DND-41 (cell line): ENCODE results near the gene TGIF1.

Experiments used
- EZH2 ChIP-seq: IDR thresholded peaks from 3 replicates; pipeline ENCODE4 v1.6.1; 2012; ENCODE audit warnings: borderline replicate concordance, low read depth, mild to moderate bottlenecking, moderate library complexity, low read length, inconsistent platforms; ENCODE audit not compliant: severe bottlenecking
- TF ChIP-seq, protein P1 (sequence below): IDR thresholded peaks from 2 replicates; pipeline ENCODE4 v1.5.1; 2012; ENCODE audit warnings: borderline replicate concordance, low read length, moderate library complexity, mild to moderate bottlenecking; ENCODE audit not compliant: poor library complexity, severe bottlenecking; ENCODE audit errors: extremely low read depth

DNA sequence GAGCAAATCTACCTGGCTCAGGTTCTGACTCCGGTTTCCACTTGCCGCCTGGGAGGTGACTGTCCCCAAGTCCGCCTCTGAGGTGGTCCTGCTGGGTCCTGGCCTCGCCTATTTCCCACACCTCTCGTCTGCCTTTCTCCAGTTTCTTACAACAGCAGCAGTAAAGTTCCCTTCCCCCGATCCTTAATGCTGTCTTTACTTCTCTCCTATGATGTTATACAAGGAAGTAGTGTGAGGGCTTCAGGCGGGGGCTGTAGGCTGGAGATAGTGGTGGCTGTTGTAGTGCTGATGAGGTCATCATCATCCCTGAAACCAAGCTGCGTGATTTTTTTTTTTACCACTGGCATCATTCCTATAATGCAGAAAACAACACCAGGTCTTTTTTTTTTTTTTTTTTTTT lies 18.9 kb downstream of the TGIF1 start:
- TF ChIP-seq, protein P1, sequence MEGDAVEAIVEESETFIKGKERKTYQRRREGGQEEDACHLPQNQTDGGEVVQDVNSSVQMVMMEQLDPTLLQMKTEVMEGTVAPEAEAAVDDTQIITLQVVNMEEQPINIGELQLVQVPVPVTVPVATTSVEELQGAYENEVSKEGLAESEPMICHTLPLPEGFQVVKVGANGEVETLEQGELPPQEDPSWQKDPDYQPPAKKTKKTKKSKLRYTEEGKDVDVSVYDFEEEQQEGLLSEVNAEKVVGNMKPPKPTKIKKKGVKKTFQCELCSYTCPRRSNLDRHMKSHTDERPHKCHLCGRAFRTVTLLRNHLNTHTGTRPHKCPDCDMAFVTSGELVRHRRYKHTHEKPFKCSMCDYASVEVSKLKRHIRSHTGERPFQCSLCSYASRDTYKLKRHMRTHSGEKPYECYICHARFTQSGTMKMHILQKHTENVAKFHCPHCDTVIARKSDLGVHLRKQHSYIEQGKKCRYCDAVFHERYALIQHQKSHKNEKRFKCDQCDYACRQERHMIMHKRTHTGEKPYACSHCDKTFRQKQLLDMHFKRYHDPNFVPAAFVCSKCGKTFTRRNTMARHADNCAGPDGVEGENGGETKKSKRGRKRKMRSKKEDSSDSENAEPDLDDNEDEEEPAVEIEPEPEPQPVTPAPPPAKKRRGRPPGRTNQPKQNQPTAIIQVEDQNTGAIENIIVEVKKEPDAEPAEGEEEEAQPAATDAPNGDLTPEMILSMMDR, result no peak
- no peak for TF ChIP-seq EZH2
